ENCODE data around the gene TRIM39.

- TF ChIP-seq, protein P1, sequence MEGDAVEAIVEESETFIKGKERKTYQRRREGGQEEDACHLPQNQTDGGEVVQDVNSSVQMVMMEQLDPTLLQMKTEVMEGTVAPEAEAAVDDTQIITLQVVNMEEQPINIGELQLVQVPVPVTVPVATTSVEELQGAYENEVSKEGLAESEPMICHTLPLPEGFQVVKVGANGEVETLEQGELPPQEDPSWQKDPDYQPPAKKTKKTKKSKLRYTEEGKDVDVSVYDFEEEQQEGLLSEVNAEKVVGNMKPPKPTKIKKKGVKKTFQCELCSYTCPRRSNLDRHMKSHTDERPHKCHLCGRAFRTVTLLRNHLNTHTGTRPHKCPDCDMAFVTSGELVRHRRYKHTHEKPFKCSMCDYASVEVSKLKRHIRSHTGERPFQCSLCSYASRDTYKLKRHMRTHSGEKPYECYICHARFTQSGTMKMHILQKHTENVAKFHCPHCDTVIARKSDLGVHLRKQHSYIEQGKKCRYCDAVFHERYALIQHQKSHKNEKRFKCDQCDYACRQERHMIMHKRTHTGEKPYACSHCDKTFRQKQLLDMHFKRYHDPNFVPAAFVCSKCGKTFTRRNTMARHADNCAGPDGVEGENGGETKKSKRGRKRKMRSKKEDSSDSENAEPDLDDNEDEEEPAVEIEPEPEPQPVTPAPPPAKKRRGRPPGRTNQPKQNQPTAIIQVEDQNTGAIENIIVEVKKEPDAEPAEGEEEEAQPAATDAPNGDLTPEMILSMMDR (IDR thresholded peaks at IDR 0.05): no peak
- TF ChIP-seq POLR2A (IDR thresholded peaks at IDR 0.05): no peak
These were observed 1.4 kb upstream of the TRIM39 start for GRCh38 chr6:30325150-30325872.
